Measurements from ENCODE around the gene TRPM3. TPM values are rescaled to one million over a fixed set of nuclear protein-coding genes. Genes with fewer than 3 reads are reported as not detected.

TRPM3 gene
- total RNA-seq, 4 donors from 2014 or later: 0.51 to 8.4 (median 3.3) TPM

GRCh38 chr9:70480405-70480980 lies 640.9 kb downstream of the TRPM3 start:
- intact Hi-C loops (cut with DNase I; ENCODE audit: low total_unique reads): loop anchor here (1.0 to 5.0 kb wide), 2 partner anchors 60 to 122 kb away; no protein-coding TSS in a partner anchor
- peaks cover 30 to 31% of the 10 kb centered on the region in 2 donors for H3K4me1 ChIP-seq

GRCh38 chr9:70479880-70480291 lies 641.5 kb downstream of the TRPM3 start:
- intact Hi-C loops (cut with DNase I; ENCODE audit: low total_unique reads): loop anchor here (1.0 to 5.0 kb wide), 2 partner anchors 60 to 122 kb away; no protein-coding TSS in a partner anchor
- H3K4me1 ChIP-seq: peaks cover 31 to 32% of the 10 kb centered on the region in 2 donors

More at GRCh38 chr9:70480405-70480980, 640.9 kb downstream of the TRPM3 start:
- H3K4me3 ChIP-seq: no peak overlapping the region
- no peaks in the 10 kb centered on the region for H3K9me3 ChIP-seq
- H3K36me3 ChIP-seq: no peaks in the 10 kb centered on the region
- no peaks in the 10 kb centered on the region for H3K27me3 ChIP-seq
- TF ChIP-seq CTCF (IDR thresholded peaks at IDR 0.05) (no peak), POLR2A (IDR thresholded peaks at IDR 0.05) (peak; percentile 50 to 78)
- DNase-seq: peak; percentile 86 to 93
- peak overlapping the region; percentile 90 to 91 for H3K27ac ChIP-seq

More at GRCh38 chr9:70479880-70480291, 641.5 kb downstream of the TRPM3 start:
- Histone ChIP-seq H3K36me3 (no peaks in the 10 kb centered on the region), H3K4me3 (no peak overlapping the region), H3K27me3 (no peaks in the 10 kb centered on the region), H3K27ac (peak overlapping the region; percentile 90 to 91), H3K9me3 (no peaks in the 10 kb centered on the region)
- TF ChIP-seq POLR2A (IDR thresholded peaks at IDR 0.05) (no peak), CTCF (IDR thresholded peaks at IDR 0.05) (no peak)
- DNase-seq: peak in 1 of 2 donors; percentile 57

MicroRNA genes within 50 kb of the gene (microRNA counts, 767-probe panel; counts per million panel counts)
- microRNA hsa-miR-204-5p: 4,799 to 5,879 counts per million in 2 donors

Small RNAs within 50 kb of the gene (microRNA-seq; reads per million reads assigned to microRNA genes)
- gene MIR204 (ENCODE audit: borderline microRNAs expressed, borderline replicate concordance): 102 reads per million, percentile 56 among the genes with 10 or more reads in this experiment

Small RNAs within 50 kb of the gene (small RNA-seq; reads per million reads assigned to genes)
- 8.6 reads per million, percentile 89 among the genes with 10 or more reads in this experiment for gene MIR204
- not detected for gene RN7SL726P
